GM21717 (cell line): ENCODE data around the gene GRIK3.

ENCODE experiments used
- ATAC-seq: cut with Tn5 transposase; IDR thresholded peaks from one replicate; pipeline ENCODE4 v1.9.1; 2021; ENCODE audit warnings: mild to moderate bottlenecking, moderate library complexity; ENCODE audit not compliant: unreplicated experiment

Gene GRIK3

DNA sequence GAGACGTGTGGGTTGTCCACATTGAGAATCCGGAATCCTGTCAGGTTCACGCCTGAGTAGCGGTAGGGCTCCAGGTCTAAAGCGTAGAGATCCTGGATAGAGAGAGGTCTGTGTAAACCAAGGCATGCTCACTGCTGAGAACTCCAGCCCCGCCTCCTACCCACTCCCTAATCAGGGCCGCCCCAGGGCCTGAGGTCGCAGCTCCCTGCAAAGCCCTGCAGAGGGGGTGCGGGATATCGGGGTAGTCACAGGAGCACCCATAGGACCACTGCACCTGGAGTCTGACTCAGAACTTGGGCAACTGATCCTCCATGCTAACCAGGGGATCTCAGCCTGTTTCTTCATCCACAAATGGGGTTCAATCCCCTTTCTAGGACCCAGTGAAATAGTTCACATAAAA is 174.4 kb downstream of the GRIK3 start:
- no peak for ATAC-seq

DNA sequence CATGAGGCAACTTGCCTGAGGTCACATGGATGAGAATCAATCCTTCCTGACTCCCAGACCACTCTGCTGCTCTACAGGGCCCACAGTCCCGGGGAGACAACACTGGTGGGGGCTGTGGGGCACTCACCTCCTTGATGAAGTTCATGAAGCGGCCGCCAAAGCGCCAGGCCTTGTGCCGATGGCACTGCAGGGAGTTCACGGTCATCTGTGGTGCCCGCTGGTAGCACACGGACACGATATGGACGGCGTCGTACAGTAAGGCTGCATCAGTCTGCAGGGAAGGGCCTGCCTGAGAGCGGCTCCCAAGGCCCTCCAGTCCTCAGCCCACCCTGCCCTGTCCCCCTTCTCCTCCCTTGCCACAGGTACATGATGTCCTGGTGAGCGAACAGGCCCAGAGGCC is 175.3 kb downstream of the GRIK3 start:
- ATAC-seq = no peak

DNA sequence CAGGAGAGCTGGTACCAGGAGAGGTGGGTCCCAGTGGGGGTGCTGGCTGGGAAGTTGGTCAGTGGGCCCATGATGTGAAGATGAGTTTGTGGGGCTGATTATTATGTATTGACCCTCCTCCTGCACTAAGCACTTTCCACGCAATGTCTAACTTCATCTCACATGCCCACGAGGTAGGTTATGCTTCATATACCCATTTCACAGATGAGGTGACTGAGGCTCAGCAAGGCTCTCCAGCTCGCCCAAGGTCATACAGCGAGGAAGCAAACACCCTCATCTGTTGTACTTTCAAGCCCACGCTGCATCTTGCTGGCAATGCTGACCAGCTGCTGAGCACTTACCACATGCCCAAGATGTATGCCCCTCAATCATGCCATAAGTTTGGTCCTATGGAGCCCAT is 175.8 kb downstream of the GRIK3 start:
- no peak for ATAC-seq

DNA sequence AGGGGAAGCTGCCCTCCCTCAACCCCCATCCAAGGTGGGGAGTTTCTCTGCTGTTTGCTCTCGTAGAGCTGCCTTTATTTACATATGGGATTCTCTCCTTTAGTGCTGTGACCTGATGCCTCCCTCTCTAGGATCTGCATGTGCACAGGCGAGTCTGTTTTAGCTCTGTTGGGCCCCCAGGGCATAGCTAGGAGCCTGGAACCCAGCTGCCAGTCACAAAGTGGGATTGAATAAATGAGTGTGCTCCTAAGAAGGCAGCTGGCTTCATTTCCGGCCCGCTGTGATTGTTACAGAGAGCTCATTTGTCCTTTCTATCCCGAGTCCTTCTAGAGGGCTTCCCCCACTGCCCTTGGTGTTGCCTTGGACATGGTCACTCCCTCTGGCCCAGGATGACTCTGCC is 176.6 kb downstream of the GRIK3 start:
- ATAC-seq = no peak

DNA sequence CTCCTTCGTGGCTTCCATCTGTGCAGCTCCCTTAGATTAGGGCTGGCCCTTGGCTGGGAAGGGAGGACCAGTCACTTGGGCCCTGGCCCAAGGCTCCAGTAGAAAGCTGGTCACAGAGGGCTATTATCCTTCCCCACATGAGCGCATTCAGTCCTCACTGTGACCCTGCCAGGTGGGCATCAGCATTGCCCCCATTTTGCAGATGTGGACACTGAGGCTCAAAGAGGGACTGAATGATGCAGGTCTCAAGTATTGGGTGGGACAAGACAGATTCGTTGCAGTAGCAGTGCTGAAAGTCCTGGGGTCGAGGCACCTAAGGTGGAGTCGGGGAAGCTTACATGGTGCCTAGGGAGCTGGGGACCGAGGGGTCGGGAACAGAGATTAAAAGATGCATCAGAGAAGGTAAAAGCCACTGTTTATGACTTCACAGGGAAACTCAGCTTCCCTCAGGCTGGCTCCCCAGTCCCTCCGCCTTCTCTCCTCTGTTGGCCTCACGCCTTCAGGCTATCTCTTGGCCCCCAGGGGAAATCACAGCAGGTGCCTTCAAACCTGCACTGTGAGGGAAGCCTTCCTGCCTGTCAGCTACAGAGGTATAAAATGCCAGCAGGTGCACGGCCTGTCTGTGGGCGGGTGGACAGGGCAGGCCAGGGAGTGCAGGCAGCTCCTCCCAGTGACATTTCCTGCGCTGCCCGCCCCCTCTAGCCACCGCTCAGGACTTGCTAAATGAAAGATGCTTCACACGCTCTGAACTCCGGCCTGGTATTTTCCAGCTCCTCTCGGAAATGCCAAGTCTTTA is 178.4 kb downstream of the GRIK3 start:
- no peak for ATAC-seq

DNA sequence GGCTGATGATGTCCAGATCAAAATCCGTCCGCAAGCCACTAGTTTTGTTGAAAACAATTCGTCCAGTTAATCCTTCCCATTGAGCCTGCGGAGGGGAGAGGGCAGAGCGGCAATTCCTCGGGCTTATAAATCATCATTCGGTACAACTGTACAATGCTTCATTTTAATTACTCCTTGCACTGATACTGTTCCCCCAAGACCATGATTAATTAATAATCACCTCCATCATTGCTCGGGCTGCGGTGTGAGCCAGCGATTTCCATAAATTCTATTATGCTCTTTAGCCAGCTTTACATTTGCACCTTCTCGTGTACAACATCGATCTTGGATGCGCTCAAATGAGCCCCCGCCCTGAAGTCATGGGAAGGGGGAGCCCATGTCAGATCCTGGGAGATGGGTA is 180.7 kb downstream of the GRIK3 start:
- ATAC-seq = no peak

DNA sequence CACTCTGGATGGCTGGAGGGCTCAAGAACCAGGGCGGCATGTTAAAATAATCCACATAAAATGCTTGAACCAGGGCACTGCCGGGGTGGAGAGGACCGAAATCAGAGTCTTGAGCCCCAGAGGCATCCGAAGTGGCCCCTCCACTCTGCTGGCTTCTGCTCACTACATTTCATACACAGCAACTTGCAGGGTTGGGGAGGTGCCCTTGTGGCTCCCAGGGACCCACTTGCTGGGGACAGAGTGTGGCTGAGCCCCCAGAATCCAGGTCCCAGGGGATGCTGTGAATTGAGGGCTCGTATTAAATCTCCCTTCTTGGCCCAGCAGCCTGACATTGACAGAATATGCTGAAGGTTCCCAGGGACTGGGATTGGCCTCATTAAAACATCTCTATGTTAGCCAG is 181.7 kb downstream of the GRIK3 start:
- no peak for ATAC-seq

DNA sequence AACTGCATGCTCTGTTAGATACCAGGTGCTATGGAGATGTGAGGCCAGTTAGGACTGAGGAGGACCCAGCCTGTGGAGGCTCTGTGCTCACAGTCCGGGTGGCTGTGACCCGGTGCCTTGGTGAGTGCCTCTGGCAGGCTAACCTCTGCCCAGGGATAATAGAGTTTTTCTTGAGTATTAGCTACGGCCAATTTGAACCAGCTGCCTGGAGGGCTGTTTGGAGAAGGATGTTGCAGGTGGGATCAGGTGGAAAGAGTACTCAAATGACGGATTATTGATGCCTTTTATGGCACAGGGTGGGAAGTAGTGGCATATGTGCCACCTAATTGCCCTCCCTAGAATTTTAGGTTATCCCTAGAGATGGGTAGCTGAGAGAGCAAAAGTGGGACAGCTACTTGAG is 182.7 kb downstream of the GRIK3 start:
- ATAC-seq = no peak

DNA sequence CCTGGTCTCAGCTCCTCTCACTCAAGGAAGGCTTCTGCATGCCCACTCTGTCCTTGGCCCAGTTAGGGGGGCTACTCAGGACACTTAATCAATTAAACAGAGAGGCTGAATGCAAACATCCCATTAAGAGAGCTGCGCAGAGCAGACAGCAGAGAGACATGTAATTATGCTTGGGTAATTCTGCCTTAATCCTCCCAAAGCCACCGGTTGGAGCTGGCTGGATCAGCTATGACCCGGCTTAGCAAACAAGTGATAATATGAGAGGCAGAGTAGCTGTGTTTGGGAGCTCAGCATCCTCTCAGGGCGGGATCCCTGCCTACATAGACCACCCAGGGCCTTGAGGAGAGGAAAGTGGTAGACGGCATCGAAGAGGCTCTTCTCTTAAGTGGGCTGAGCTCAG is 183.2 kb downstream of the GRIK3 start:
- ATAC-seq = no peak

DNA sequence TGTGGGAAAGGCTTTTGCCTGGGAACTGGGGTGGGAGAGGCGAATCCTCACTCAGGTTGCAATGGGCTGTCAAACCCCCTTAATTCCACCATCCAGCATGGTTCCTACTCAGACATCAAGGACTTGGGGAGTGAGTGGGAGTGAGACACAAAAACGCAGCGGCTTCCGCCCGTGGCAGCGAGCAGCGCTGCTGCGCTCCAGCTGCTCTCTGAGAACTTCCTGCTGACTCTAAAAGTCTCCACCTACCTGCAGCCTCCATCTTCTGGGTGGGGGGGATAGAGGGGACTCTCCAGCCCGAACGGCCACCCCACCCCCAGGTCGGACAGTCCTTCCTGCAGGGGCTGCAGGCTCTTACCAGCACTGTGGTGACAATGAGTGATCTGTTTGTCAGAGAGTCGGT is 184.4 kb downstream of the GRIK3 start:
- ATAC-seq = no peak

DNA sequence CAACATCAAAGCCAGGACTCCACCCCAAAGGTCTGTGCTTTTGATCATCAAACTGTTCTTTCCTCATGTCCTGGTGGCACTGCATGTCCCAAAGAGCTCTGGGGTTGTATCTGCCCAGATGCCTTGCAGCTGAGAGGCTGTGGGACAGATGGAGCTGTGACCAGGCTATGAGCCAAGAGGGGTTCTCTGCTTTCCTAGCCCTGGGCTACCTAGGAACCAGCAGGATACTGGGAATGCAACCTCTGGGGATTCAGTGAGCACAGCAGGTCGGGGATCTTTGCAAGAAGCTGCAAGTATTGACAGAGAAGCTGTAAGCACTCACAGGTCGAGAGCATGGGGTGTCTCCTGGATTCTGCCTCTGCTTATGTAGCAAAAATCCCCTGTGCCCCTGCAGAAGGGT is 186.6 kb downstream of the GRIK3 start:
- ATAC-seq = no peak

DNA sequence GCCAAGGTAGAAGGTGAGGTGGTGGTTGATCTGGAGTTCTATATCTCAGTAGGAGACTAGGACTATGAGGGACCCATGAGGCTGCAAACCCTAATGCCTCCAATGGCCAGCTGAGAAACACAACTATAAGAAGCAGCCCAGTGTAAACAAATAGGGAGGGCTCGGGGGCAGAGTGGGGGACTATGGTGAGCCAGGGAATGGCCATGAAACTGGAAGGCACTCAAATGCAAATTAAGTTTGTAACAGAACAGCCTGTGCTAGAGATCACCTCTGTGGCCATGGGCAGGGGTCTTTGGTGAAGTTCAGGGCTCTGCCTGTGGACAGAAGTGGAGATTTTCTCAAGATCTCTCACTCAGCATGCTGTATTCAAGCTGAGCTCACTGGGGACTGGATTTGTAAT is 187.1 kb downstream of the GRIK3 start:
- ATAC-seq = no peak

DNA sequence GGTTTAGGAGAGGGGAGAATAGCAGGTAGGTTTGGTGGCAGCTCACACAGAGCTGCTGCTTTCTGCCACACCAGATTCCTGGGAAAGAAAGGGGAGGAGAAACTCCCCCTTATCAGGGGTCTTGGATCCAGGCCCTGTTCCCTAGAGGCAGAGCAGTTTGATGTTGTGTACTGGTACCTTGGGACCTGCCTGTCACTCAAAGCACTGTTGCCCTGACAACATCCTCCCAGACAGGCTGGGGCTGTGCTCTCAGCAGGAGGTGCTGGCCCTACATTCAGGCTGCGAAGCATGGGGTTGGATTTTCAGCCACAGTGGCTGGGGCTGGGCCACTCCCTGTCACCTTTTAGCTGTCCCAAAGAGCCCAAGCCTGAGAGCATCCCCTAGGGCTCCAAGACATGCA is 188.0 kb downstream of the GRIK3 start:
- no peak for ATAC-seq

DNA sequence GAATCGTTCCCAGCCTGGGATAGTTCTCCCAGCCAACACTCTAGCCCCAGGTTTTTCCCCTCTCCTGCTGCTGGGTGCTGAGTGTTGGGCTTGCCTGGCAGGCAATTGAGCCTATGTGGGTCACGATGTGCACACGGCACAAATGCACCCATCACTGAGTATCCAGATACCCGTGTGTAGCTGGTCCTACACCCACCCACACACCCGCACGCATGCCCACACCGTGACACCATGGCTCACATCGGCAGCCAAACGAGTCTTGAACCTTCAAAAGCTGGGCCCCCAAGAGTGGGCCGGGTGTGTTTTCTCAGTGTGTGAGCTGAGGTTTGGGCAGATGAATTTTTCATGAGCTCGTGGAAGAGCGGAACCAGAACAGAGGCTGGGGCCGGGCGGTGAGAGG is 188.5 kb downstream of the GRIK3 start:
- no peak for ATAC-seq

DNA sequence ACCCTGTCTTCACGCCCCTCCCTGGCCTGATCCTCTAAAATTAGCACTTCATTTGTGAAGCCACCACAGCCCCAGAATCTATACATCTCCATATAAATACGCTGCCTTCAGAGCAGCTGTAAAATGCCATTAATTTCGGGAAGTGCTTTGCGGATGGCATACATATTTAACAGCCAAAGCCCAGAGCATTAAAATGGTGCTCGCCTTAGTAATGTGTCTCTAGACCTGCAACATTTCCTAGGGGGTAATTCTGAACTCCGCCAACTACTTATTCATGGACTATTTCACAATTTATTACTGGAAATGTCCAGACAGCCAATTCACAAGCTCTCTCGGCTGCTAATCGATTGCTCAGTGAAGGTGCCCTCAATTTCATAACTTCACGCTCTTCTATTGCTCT is 189.4 kb downstream of the GRIK3 start:
- ATAC-seq = no peak

DNA sequence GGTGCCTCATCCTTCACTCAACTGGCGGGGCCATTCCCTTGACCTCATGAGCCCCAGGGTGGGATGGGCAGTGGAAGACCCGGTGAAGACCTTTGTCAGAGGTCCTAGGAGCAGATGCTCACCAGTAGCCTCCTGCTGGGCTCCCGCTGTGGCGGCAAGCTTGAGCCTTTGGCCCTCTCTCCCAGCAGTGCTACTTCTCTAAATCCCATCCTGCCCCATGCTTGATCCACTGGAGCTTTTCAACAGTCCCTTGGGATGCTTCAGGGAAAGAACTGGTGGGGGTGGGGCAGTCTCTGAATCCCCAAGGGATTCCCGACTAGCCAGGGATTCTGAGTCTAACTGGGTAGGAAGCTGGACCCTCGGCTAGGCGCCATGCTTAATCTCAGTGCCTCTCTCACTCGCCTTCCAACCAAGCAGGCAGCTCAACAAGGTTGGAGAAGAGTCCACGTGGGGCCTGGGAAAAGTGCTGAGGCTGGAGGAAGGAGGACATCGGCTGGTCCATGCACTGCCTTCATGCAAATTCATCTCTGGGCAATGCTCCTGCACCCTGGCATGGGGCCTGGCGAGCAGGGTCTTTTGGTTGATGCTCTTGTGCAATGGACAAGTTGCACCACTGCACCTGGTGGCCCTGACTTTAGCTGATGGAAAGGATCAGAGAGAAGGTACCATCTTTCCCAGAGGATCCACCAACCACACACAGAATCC is 190.3 kb downstream of the GRIK3 start:
- no peak for ATAC-seq

DNA sequence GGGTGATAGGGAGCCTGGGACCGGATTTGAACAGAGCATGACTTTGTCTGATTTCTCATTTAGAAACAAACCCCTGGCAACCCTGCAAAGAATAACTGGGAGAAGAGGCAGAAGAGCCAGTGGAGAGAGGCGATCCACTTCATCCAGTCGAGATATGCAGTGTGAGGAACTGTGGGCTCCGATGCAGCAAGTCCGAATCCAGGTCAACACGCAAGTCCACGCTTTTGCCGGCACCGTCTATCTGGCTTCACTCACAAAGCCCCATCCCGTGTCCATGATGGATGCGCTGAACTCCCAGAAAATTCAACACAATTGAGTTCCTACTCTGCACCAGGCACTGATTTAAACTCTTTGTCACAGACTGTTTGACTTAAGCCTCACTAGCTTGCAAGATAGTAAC is 191.3 kb downstream of the GRIK3 start:
- no peak for ATAC-seq

DNA sequence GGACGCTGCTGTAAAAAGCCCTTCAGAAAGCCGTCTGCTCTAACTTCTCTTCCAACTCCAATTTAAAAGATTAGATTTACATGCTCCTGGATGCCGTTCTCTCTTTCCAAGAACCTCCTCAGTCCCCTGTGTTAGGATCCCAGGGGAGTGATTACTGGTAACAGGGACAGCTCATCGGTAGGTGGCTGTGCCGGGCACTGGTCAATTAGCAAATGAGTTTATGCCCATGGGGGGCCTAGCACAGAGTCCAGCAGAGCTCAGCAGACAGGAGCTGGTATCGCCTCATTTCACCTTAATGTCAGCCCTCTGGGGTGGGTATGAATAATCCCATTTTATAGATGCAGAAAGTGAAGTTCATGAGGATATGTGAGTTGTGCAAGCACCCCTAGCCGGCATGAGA is 191.9 kb downstream of the GRIK3 start:
- ATAC-seq = no peak

DNA sequence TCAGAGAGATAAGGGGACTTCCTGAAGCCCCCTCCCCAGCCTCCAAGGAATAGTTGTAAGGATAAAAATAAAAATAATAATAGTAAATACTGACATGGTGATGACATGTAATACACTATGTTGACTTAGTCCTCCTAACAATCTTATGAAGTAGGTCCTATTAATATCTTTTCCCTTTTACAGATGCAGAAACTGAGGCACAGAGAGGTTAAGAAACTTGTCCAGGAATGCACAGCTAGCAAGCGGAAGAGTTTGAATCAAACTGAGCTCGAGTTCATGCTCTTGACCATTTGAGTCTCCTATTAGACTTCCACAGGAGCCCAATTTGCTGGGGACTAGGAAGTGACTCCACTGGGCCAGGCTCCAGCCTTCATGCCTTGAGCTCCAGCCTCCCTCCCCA is 194.8 kb downstream of the GRIK3 start:
- no peak for ATAC-seq

DNA sequence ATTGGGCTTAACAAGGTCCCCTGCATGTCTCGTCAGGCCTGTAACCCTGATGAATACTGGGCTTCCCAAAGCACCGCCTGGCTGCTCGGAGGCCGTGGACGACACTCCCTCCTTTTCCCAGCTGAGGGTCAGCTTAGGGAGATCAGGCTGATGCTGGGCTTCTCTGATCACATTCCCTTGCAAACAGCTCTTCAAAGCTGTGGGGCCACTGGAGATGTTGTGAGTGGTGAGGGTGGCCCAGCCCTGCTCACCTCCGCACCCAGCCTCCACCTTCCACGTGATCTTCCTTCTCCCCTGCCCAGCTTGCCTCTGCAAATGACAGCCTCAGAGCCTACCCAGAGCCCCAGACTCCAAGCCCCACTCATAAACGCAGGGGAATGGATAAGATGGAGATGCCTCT is 195.4 kb downstream of the GRIK3 start:
- no peak for ATAC-seq

DNA sequence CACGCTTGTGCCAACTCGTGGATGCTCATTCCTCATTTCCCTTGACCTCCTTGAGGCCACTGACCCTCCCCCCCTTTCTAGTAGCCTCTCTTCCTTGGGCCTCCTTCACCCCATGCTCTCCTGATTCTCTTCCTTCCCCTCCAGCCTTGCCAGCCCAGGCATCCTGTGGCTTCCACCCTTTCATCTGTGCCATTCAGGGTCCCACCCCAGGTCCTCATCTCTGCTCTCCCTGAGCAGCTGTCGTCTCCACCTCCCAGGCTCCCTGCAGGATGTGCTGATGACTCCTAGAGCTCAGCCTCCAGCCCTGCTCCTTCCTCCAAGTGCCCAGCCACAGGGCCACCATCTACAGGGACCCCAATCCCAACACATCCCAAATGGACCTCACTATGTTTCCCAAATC is 197.4 kb downstream of the GRIK3 start:
- ATAC-seq = no peak

DNA sequence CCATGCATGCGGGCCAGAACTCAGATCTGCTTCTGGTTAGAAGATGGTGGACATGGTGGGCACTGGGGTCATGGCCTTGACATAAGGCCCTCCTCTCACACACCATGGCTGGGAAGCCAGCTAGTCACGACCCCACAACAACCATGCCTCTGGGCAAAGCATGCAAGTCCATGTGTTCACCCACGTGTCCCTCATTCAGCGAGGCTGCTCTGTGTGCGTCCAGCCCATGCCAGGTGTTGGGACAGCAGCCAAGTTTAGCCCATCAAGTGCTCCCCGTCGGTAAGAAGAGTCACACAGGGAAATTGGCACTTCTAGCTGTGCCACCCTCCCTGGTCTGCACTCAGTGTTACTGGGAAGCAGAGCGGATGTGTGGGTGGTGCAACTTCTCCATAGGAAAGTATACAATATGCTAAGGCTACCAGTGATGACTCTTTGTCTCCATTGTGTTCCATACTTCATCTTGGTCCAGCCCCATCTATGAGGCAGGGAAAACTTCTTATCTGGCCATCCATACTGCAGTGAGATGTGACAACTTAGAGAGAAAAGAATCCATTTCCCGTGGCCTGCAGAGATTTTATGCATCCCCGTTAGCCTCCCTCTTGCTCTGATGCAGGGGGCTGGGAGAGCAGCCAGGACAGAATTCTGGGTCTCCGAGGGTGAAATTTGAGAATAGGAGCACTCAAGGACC is 198.0 kb downstream of the GRIK3 start:
- no peak for ATAC-seq
